ENCODE data around the gene EFEMP2. TPM values are rescaled to one million over a fixed set of nuclear protein-coding genes. Genes with fewer than 3 reads are reported as not detected.

Gene EFEMP2
- polyA plus RNA-seq, 1 experiment: 497 TPM

DNA sequence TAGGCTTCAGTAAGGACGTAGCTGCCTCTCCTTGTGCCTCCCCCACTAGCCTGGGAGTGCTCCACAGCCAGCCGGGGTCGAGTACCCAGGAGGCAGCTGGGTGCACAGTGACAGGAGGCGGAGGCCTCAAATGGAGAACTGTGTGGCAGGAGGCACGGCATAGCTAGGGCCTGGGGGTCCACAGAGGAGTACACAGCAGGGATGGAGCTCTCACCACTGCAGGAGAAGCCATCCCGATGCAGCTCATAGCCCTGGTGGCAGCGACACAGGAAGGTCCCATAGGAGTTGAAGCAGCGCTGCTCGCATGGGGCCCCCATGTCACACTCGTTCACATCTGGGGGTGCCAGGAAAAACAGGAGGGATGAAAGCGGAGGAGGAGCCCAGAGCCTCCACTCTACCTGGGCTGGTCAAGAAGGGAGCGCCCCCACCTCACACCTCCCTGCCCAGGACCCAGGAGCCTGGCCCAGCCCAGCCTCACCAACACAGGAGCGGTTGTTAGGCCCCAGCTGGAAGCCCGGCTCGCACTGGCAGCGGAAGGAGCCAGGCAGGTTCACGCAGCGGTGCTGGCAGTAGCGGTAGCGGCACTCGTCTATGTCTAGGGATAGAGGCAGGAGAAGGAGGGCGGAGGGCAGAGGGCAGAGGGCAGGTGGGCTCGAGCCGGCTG is 2.8 kb downstream of the EFEMP2 start:
- DNase-seq (ENCODE audit: low read depth): no peak
- no peaks in the 10 kb centered on the region for H3K27me3 ChIP-seq (ENCODE audit: control insufficient read depth, insufficient read depth, low read length)
- peaks cover 36% of the 10 kb centered on the region for H3K36me3 ChIP-seq (ENCODE audit: control insufficient read depth, insufficient read depth, low read length)
- CTCF ChIA-PET: interaction anchor here (6.5 to 6.9 kb wide), 2 partner anchors 9 to 14 kb away, joined by 68 to 70 read pairs; partner anchors contain the start of gene MUS81
- H3K4me3 ChIP-seq (ENCODE audit: low read depth, low read length): no peak overlapping the region
- POLR2A ChIA-PET: no interaction called here
- TF ChIP-seq CTCF (IDR thresholded peaks at IDR 0.05; ENCODE audit: insufficient read depth, low read depth, low read length): no peak

- no peak for TF ChIP-seq CTCF (IDR thresholded peaks at IDR 0.05; ENCODE audit: insufficient read depth, low read depth, low read length)
- POLR2A ChIA-PET: interaction anchor here (0.6 kb wide), 1 partner anchor 11 kb away, joined by 4 read pairs; the partner anchor contains the start of gene CFL1
- Histone ChIP-seq H3K36me3 (ENCODE audit: control insufficient read depth, insufficient read depth, low read length) (peaks cover 43% of the 10 kb centered on the region), H3K4me3 (ENCODE audit: low read depth, low read length) (no peak overlapping the region), H3K27me3 (ENCODE audit: control insufficient read depth, insufficient read depth, low read length) (no peaks in the 10 kb centered on the region)
- DNase-seq (ENCODE audit: low read depth): no peak
- CTCF ChIA-PET: interaction anchor here (1.0 to 6.9 kb wide), 4 partner anchors 8 to 20 kb away, joined by 3 to 70 read pairs (median 36); partner anchors contain the start of genes FIBP and MUS81
These were observed 3.7 kb downstream of the EFEMP2 start for GRCh38 chr11:65868907-65869306.

DNA sequence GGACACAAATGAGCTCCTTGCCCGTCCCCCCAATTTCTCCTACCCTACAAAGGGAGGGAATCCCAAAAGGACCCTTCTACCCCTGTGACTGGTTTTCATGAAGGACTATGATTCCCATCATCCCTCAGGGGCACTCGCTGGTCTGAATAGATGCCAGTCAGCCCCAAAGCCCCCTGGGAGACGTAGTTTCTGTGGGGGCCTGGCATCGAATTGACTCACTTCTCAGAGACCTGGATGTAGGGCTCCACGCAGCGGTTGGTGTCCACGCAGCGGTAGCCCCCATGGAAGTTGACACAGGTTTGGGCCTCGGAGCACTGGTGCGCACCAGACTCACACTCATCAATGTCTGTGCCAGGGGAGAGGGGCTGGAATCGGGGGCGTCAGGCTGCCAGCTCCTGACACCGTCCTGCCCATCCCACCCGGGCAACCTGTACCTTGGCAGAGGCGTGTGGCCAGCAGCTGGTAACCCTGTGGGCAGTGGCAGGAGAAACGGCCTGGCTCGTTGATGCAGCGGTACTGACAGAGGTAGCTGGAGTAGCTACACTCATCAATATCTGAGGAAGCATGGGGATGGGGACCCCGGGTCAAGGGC is 4.4 kb downstream of the EFEMP2 start:
- H3K27me3 ChIP-seq (ENCODE audit: control insufficient read depth, insufficient read depth, low read length): no peaks in the 10 kb centered on the region
- H3K4me3 ChIP-seq (ENCODE audit: low read depth, low read length): no peak overlapping the region
- H3K36me3 ChIP-seq (ENCODE audit: control insufficient read depth, insufficient read depth, low read length): peaks cover 49% of the 10 kb centered on the region
- POLR2A ChIA-PET: interaction anchor here (0.6 kb wide), 1 partner anchor 10 kb away, joined by 4 read pairs; the partner anchor contains the start of gene CFL1
- CTCF ChIA-PET: interaction anchor here (1.0 to 6.9 kb wide), 4 partner anchors 8 to 21 kb away, joined by 3 to 70 read pairs (median 36); partner anchors contain the start of genes FIBP and MUS81
- no peak for TF ChIP-seq CTCF (IDR thresholded peaks at IDR 0.05; ENCODE audit: insufficient read depth, low read depth, low read length)
- no peak for DNase-seq (ENCODE audit: low read depth)

DNA sequence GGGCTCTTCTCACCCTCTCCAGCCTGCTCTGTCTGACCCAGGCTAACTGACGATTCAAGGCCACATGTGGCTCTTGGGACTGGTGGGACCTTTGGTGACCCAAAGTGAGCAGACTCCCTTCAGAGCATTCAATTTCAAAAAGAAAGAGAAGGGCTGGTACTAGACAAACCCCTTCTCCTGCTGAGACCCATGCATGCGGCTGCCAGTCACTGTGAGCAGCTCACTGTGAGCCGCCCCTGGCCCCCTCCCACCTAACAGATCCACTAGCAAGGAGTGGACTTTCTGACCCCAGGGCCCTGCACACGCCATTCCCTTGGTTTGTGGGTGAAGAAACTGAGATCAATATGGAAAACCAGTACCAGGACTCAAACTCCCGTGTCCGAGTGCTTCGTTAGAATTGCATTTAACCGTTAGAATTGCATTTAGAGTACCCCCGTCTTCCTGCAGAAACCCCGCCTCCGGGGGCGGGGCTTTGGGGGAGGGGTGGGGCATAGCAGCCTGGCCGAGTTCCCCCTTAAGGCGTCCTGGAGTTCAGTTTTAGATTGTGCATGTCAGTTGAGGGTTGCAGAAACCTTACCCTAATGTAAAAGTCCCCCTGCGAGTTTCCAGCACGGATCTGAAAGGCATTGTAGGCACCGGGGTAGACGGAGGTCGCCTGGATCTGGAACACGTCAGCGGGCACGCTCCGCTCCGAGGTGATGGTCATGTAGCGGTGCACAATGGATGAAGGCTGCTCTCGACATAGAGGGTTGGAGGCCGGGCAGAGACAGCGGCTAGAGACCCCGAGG is 5.1 kb downstream of the EFEMP2 start:
- no peak for TF ChIP-seq CTCF (IDR thresholded peaks at IDR 0.05; ENCODE audit: insufficient read depth, low read depth, low read length)
- CTCF ChIA-PET: interaction anchor here (1.1 kb wide), 1 partner anchor 22 kb away, joined by 5 read pairs; the partner anchor contains the start of gene FIBP
- H3K36me3 ChIP-seq (ENCODE audit: control insufficient read depth, insufficient read depth, low read length): peaks cover 54% of the 10 kb centered on the region

More for the DNA sequence above, 5.1 kb downstream of the EFEMP2 start:
- H3K4me3 ChIP-seq (ENCODE audit: low read depth, low read length): no peak overlapping the region
- H3K27me3 ChIP-seq (ENCODE audit: control insufficient read depth, insufficient read depth, low read length): no peaks in the 10 kb centered on the region
- DNase-seq (ENCODE audit: low read depth): no peak
- POLR2A ChIA-PET: no interaction called here

Data from BJ (cell line).